Kidney capillary endothelial cell (primary cell): ENCODE data around the gene GLOD4.
"Not testable (repeated sequence)": the region's sequence is repeated elsewhere in the genome, so short reads cannot be mapped to it uniquely, and the experiment has no call there.

ENCODE experiments used
- DNase-seq: peaks from one replicate; pipeline ENCODE4 v3.0.0-alpha.2; 2018; ENCODE audit warnings: low spot score

GLOD4 gene, protein sequence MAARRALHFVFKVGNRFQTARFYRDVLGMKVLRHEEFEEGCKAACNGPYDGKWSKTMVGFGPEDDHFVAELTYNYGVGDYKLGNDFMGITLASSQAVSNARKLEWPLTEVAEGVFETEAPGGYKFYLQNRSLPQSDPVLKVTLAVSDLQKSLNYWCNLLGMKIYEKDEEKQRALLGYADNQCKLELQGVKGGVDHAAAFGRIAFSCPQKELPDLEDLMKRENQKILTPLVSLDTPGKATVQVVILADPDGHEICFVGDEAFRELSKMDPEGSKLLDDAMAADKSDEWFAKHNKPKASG

DNA sequence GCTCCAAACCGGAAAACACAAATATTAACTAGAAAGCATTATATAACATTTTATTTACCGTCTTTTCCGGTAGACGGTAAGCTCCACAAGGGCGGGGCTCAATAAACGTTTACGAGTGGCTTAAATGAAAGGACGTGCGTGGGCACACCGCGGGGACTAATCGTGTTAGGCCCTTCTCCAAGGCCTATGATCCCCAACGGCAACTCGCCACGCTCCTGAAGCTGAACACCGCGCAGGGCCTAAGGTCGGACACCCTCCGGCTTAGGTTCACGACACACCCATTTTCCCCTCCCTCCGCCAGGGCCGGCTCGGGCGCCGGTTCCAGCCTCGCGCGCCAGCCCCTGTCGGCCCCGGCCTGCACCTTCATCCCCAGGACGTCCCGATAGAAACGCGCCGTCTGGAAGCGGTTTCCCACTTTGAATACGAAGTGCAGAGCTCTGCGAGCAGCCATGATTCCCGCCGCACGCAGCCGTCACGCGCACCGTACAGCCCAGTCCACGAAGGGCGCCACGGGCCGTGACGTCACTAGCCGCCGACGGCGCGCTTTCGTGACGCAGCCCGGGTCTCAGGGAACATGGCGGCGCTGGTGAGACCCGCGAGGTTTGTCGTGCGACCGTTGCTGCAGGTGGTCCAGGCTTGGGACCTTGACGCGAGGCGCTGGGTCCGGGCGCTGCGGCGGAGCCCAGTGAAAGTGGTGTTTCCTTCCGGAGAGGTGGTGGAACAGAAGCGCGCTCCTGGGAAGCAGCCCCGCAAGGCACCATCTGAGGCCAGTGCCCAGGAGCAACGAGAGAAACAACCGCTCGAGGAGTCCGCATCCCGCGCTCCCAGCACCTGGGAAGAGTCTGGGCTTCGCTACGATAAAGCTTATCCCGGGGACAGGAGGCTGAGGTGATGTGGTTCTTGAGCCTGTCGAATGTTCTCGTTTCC is at the start of gene GLOD4, which contains the start of gene MRM3:
Gene GLOD4, minus strand, starts transcription at position 476 of the 927 bp plus-strand sequence. Its CDS starts 25 bp downstream, at position 451.
Gene MRM3, plus strand, starts transcription at position 549 of the 927 bp plus-strand sequence. Its CDS starts 26 bp downstream, at position 575.
- peak; percentile 87 for DNase-seq

DNA sequence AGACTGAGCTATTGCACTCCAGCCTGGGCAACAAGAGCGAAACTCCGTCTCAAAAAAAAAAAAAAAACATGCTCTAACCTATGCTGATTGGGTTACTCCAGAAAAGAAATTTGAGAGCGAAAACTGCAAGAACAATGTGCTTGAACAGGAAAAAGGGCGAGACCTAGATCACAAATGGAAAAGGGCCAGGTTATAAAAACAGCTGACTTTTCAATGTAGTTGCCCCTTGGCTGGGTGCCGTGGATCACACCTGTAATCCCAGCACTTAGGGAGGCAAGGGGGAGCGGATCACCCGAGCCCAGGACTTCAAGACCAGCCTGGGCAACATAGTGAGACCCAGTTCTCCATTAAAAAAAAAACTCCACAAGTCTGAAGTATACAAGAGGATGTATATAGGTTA is 48.9 kb upstream of the GLOD4 start:
- DNase-seq: no peak

DNA sequence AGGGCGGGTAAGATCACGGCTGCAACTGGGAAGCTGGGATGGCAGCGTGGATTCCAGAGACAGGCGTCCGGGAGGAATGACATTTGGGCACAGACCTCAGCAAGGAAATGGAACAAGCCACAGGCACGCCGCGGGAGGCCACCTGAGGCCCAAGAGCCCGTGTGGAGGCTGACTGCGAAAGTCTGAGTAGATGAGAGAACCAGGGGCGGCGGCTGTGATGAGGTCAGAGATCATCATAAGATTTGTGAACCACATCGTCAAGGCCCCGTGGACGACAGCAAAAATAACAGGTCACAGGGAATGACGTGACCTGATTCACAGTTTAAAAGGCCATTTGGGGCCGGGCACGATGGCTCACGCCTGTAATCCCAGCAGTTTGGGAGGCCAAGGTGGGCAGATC is 48.3 kb upstream of the GLOD4 start:
- DNase-seq: no peak

DNA sequence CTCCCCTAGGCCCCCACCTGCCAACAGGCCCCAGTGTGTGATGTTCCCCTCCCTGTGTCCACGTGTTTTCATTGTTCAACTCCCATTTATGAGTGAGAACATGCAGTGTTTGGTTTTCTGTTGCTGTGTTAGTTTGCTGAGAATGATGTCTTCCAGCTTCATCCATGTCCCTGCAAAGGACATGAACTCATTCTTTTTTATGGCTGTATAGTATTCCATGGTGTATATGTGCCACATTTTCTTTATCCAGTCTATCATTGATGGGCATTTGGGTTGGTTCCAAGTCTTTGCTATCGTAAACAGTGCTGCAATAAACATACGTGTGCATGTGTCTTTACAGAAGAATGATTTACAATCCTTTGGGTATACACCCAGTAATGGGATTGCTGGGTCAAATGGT is 47.5 kb upstream of the GLOD4 start:
- DNase-seq: not testable (repeated sequence)

DNA sequence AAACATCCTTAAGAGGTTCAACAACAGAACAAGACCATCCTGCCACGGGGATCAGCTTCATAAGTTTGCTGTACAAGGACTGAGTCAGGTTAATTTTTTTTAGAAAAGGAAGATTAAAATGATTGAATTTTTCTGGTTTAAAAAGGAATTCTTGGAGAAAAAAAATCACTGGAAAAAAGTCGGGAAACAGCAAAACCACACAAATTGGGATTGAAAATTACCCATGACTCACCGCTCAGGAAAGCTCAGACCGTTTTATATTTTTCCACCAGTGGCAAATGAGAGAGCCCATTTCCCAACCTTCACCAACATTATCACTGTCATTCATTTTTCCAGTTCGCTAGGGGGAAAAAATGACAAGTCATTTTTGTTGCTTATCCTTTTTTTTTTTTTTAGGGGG is 46.7 kb upstream of the GLOD4 start:
- DNase-seq: no peak

DNA sequence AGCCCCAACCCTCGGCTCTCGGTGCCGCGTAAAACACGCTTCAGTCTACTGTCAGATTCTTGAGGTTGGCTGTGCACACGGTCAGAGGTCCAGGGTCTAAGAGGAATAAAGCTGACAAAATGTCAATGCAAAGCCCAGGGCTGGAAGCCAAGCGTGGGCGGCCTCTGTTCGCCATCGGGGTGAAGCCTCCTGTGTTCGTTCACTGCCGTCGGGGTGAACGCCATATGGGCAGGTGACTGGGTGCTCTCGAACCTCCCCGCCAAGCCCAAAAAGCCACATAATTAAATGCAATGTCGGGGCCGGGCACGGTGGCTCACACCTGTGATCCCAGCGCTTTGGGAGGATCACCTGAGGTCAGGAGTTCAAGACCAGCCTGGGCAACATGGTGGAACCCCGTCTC is 44.7 kb upstream of the GLOD4 start:
- no peak for DNase-seq

DNA sequence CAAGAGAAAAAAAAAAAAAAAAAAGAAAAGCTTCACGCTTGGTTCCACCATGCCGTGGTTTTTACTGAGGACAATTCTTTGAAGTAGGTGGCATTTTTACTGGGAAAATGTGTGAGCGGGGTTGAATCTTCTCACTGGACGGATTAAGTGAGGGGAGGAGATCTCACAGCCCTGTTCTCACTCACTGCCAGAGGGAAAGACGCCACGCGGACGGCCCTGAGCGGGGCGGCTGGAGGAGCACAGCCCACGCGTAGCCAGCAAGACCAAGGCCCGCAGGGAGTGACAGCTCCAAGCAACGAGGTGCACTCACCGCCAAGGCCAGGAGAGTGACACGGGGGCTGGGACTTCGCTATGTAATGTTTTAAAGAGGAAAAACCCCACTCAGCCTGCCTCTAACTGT is 43.1 kb upstream of the GLOD4 start:
- no peak for DNase-seq

DNA sequence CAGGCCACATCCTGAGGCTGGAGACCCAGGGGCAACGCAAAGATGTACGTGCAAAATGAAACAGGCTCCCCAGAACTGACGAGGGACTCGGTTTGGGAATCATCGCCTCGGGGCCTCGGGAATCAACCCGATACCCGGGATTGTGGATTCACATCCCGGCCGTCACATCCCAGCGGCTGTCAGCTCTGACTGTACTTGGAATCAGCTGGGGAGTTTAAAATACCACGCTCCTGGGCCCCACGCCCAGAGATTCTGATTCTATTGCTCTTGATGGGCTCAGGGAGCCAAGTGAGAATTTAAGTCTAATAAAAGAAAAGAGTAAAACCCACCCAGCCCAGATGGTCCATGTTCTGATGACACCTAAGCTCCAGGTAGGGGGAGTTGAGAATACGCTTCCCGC is 42.3 kb upstream of the GLOD4 start:
- no peak for DNase-seq

DNA sequence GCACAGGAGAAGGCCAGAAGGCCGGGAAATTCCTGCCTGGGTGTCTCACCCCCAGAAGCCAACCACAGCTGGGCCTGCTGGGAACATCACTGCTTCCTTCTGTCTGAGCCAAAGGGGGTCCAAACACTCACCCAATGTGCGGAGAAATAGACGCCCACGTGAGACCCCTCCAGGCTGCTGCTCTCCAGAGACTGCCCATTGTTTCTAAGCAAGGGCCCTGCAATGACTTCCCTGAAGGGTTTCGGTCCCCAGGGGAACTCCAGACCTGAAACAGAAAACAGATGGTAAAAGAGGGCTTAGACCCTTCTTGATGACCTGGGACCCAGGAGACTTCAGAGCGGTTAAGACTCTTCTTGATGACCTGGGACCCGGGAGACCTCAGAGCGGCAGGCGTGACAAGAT is 41.4 kb upstream of the GLOD4 start:
- DNase-seq: no peak

DNA sequence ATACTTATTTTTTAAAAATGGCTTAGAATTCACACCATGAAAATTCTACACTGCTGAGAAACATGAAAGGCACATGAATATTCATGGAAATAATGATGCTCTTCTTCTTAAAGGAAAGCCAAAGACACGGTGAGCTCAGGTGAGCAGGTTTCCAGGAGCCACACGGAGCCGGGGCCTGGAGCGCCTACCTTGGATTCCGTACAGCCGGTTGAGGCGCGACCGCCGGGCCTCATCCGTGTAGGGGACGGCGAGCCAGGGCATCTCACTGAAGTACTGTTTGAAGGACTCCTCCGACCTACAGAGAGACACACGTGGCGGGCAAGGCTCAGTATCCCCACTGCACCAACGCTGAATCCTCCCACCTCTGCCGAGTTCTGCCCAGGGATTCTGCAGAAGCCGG is 37.2 kb upstream of the GLOD4 start:
- DNase-seq: no peak

DNA sequence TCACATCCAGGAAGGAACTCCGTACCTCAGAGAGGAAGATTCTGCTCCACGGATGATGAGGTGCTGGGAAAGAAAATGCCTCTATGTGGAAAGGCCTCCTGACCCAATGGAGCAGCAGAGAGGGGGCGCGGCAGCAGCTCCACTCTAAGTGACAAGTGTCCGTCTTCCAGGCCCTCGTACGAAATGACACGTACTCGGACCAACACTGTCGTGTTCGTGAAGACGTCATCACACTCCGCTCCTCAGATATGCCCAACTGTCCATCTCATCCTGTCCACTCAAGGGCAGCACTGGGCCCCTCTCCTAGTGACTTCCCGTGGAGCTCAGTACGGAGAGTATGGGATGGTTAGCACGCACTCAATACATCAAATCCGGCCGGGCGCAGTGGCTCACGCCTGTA is 32.3 kb upstream of the GLOD4 start:
- no peak for DNase-seq

DNA sequence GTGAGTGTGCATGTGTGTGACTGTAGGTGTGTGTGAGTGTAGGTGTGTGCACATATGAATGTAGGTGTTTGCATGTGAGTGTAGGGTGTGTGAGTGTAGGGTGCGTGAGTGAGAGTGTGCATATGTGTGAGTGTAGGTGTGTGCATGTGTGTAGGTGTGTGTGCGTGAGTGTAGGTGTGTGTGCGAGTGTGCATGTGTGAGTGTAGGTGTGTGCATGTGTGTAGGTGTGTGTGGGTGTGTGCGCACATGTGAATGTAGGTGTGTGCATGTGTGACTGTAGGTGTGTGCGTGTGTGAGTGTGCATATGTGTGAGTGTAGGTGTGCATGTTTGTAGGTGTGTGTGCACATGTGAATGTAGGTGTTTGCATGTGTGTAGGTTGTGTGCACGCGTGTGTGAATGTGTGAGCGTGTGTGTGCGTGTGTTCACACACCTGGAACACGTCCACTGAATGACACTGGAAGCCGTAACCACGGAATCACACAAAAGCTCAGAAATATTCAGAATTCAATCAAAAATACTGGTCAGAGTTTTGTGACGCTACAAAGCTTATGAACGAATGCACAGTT is 30.6 kb upstream of the GLOD4 start:
- DNase-seq: no peak

DNA sequence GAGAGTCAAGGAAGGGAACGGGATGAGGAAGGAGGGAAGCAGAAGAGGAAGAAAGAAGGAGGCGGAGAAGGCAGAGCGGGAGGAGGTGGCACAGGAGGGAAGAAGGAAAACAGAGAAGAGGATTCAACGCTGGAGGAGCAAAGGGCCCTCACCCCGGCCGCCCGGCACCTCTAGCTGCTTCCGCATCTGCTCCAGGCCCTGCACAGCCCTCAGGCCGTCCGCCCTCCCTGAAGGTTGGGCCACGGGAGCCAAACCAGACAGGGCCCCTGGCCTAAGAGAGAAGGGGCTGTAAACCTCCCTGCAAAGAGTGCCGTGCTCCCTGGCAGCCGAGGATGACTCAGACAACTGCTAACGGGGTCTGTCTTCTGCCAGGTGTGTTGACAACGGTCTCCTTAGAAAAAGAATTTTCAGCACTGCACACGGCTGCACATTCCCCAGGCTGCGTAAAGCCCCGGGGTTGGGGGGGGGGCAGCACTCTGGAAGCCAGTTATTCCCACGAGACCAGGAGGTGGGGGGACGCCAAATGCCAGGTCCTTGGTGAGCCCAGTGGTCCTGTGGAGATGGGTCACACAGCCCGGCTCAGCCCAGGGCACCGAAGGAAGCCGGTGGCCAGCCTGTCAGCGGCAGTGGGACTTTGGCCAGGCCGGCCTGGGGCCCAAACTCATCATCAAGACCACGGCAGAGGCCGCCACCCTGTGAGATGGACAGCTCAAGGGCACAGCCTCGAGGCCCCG is 29.1 kb upstream of the GLOD4 start:
- DNase-seq: no peak

DNA sequence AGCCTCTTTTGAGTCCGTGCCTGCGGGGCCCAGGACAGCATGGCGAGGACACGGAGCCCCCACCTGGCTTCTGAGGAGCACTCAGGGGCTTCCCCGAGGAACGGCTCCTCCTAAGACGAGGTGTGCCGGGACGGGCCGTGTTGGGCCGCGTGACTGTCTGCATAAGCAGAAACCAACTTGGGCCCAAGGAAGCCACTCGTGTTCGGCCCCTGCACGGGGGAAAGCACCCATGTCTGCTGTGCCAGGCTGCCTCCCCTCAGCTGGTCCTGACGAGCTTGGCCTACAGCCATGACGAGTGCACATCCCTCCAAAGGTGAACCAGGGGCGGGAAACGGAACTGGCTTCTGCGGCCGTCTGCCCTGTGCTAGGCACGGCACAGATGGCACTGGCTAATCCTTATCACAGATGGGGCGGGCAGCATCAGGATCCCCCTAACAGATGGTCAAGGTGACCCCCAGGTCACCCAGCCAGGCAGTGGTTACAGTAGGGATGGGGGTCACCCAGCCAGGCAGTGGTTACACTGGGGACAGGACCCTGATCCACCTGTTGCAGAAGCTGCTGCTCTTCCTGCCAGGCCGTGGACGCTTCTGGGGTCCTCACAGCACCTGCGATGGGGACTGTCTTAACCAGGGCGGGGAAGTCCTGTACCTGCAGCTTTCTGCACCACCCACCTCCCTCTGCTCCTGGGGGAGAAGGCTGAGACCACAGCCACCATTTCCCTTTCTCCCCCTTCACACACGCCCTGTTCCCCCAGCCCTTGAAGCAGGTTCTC is 25.6 kb upstream of the GLOD4 start:
- DNase-seq: no peak

DNA sequence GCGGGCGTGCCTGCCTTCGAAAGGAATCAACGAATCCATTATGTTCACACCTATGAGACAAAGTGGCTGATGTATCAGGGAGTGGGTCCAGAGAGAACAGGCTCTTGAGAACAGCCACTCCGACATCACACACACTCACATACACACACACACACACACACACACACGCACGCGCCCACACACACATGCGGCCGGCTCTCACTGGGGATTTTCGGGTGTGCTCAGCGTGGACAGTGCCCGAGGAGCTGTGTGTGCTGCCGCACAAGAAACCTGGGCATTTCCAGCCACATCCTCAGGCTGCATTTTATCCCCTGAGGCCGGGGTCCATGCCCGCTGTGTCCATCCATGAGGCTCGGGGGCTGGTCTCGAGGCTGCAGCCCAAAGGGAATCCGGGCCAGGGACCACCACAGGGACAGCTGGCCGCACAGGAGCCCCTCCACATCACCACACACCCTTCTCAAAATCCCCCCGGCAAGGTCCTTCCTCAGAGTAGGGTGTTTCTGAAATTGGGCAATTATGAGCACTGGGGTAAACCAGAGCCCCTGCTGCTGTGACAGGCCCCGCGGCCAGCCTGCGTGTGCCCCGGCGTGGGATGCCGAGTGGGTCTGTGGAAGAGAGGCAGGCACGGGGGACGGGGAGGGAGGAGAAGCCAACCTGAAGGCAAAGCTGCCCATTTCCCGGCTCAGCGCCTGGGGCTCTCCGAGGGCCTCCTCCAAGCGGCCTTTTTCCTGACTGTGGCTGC is 24.9 kb upstream of the GLOD4 start:
- no peak for DNase-seq

DNA sequence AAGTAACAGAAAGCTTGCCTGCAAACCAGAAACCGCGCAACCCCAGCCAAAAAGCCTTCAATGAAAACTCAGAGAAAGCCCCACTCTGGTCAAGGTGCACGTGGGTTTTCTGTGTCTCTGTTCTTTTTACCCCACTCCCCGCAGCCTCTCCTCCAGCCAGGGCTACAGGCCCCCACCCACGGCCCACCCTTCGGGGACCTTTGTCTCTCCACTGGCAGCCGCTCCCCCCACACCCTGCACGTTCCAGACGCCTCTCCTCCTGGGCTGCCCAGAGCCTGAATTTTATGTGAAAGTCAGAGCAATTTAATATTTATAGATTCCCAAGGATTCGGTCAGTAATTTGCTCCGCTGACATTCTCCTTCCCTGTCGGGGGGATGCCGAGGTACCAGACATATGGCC is 24.3 kb upstream of the GLOD4 start:
- DNase-seq: no peak

DNA sequence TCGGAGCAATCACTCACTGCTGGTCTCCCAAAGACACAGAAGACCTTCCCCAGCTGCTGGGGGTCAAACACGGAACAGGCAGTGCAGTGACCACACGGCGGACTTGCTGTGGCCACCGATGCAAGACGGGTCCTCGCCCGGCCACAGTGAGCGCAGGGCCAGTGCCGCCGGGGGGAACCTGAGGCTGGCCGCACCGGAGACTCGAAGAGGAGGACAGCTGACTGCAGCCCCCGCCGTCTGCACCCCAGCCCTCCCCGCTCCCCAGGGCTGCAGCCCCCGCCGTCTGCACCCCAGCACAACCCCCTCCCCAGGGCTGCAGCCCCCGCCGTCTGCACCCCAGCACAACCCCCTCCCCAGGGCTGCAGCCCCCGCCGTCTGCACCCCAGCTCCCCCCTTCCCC is 23.8 kb upstream of the GLOD4 start:
- not testable (repeated sequence) for DNase-seq

DNA sequence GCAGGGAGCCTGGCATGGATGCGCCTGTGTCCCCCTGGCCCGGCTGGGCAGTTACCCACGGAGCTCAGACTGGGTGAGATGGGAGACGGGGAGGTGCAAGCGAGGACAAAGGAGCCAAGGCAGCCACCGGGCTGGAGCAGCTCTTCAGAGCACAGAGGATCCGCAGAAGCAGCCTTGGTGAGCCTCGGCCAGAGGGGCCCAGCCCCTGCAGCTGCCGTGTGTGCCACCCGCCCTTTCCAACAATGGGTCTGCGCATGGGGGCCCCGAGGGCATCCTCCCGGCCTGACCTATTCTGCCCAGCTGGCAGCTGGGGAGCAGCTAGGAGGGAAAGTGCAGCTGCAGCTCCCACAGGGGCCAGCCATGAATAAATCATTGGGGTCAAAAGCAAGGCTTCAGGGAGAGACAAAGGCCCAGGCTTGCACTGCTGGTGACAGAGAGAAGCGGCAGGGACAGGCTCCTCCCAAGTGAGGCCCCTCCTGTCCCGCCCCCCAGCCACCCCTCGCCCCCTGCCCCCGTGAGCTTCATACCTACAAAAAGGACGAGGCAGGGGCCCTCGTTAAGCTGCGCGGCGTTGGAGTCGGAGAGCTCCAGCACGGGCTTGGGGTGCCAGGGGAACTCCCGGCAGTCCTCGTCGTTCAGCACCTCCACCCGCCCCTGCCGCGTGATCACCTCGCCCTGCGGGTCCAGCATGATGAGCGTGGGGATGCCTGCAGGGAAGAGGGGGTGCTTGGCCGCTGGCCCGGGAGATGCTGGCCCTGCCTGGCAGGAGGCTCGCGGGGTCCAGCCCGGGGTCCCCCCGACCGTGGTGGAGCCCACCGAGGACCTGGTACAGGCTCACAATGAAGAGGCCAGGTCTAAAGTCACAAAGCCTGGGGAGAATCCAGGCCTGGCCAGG is 22.7 kb upstream of the GLOD4 start:
- no peak for DNase-seq
